HG03460 (cell line): ENCODE data around the gene NEBL.

Experiments used
- ATAC-seq: cut with Tn5 transposase; IDR thresholded peaks from one replicate; pipeline ENCODE4 v1.9.1; 2021; ENCODE audit not compliant: unreplicated experiment

The NEBL gene

GRCh38 chr10:20795391-20795790 is 101.7 kb downstream of the NEBL start:
- no peak for ATAC-seq

- no peak for ATAC-seq
These were observed 111.9 kb downstream of the NEBL start for GRCh38 chr10:20785174-20785573.

- no peak for ATAC-seq
These were observed 118.9 kb downstream of the NEBL start for GRCh38 chr10:20778008-20778757.

GRCh38 chr10:20776384-20777118 is 120.6 kb downstream of the NEBL start:
- no peak for ATAC-seq

GRCh38 chr10:20771051-20771450 is 126.1 kb downstream of the NEBL start:
- ATAC-seq, result no peak

GRCh38 chr10:20769481-20769880 is 127.6 kb downstream of the NEBL start:
- no peak for ATAC-seq

- ATAC-seq, result no peak
These were observed 128.3 kb downstream of the NEBL start for GRCh38 chr10:20768843-20769242.

GRCh38 chr10:20767028-20767427 is 130.1 kb downstream of the NEBL start:
- no peak for ATAC-seq

- ATAC-seq, result no peak
These were observed 132.0 kb downstream of the NEBL start for GRCh38 chr10:20765066-20765465.

- ATAC-seq, result no peak
These were observed 136.7 kb downstream of the NEBL start for GRCh38 chr10:20760460-20760859.

GRCh38 chr10:20748551-20748950 is 148.6 kb downstream of the NEBL start:
- no peak for ATAC-seq

GRCh38 chr10:20747782-20748181 is 149.3 kb downstream of the NEBL start:
- no peak for ATAC-seq

- no peak for ATAC-seq
These were observed 150.3 kb downstream of the NEBL start for GRCh38 chr10:20746856-20747255.

- ATAC-seq, result no peak
These were observed 151.3 kb downstream of the NEBL start for GRCh38 chr10:20745556-20746375.

- no peak for ATAC-seq
These were observed 152.3 kb downstream of the NEBL start for GRCh38 chr10:20744821-20745220.

GRCh38 chr10:20743942-20744341 is 153.2 kb downstream of the NEBL start:
- ATAC-seq, result no peak

GRCh38 chr10:20742737-20743541 is 154.2 kb downstream of the NEBL start:
- no peak for ATAC-seq

GRCh38 chr10:20740120-20740519 is 157.0 kb downstream of the NEBL start:
- ATAC-seq, result no peak

- no peak for ATAC-seq
These were observed 160.0 kb downstream of the NEBL start for GRCh38 chr10:20737107-20737506.
